HepG2 (cell line): ENCODE data around the gene NRL. TPM values are rescaled to one million over a fixed set of nuclear protein-coding genes. Genes with fewer than 3 reads are reported as not detected.
A peak's percentile ranks its signal among the peaks of the same experiment; 100 is the strongest.

Experiments
- ATF7 ChIP-seq, 2 experiments: fragments of 450-650 bp in 1 of 2; sonication (generic) in 1 of 2; formaldehyde crosslinking in 1 of 2; IDR thresholded peaks; 2 replicates each; pipeline versions ENCODE4 v1.4.0 to v1.6.1; 2016 to 2020; ENCODE audit warnings: antibody characterized with exemption in 1 of 2, mild to moderate bottlenecking in 1 of 2, missing genetic modification reagents in 1 of 2
- HNF4A ChIP-seq: sonication (generic); formaldehyde crosslinking; IDR thresholded peaks from 2 replicates; pipeline ENCODE4 v1.4.0; 2020; ENCODE audit warnings: missing genetic modification reagents
- HOXA3 ChIP-seq: sonication (generic); formaldehyde crosslinking; IDR thresholded peaks from 2 replicates; pipeline ENCODE4 v1.5.0; 2020; ENCODE audit warnings: missing genetic modification reagents
- TRIM24 ChIP-seq: sonication (generic); formaldehyde crosslinking; IDR thresholded peaks from 2 replicates; pipeline ENCODE4 v1.8.0; 2022; ENCODE audit warnings: mild to moderate bottlenecking, missing genetic modification reagents
- ZNF687 ChIP-seq: sonication (generic); formaldehyde crosslinking; IDR thresholded peaks from 2 replicates; pipeline ENCODE4 v1.5.1; 2020; ENCODE audit warnings: mild to moderate bottlenecking, missing genetic modification reagents, moderate library complexity
- polyA plus RNA-seq, 8 experiments: library from polyadenylated mRNA; depleted of rRNA in 3 of 8; stranded (reverse) in 7 of 8; unstranded in 1 of 8; fragments of >200 nt; fragmentation: Illumina TruSeq in 4 of 8; extraction: Trizol in 4 of 8; gene quantifications; 2 replicates each; pipeline versions ENCODE4 v1.2.1 to v1.2.3, GENCODE V29; 2011 to 2016; ENCODE audit warnings: low read depth in 4 of 8, missing spikeins in 1 of 8, mixed read lengths in 1 of 8; ENCODE audit not compliant: insufficient read depth in 1 of 8
- total RNA-seq, 5 experiments: library from RNA; depleted of rRNA; stranded (reverse); fragments of >200 nt; fragmentation: Illumina TruSeq; extraction: Trizol; gene quantifications; 2 replicates each; pipeline ENCODE4 v1.2.3, GENCODE V29; 2016; ENCODE audit warnings: low read depth in 1 of 5
- TF ChIP-seq, protein P1 (sequence below): sonication (generic); formaldehyde crosslinking; IDR thresholded peaks from 2 replicates; pipeline ENCODE4 v1.4.0; 2020; ENCODE audit warnings: missing genetic modification reagents, borderline replicate concordance
- TF ChIP-seq, protein P2 (sequence below): sonication (generic); formaldehyde crosslinking; IDR thresholded peaks from 2 replicates; pipeline ENCODE4 v1.5.1; 2020; ENCODE audit warnings: mild to moderate bottlenecking, missing genetic modification reagents, borderline replicate concordance
- TF ChIP-seq, protein P3 (sequence below): IDR thresholded peaks from 2 replicates; pipeline ENCODE4 v1.6.1; 2012; ENCODE audit warnings: low read length, improper control_type of control experiment

Gene NRL
- total and polyA plus RNA-seq, 2 of the 13 experiments (the other 11 are each of a cell fraction or from before 2014, with no cell fraction given): 2.5 to 4.7 TPM

GRCh38 chr14:24060984-24061913, 53.5 kb downstream of the NRL start (continued):
- TF ChIP-seq ATF7 (IDR thresholded peaks at IDR 0.05) (no peak), ATF7 (CRISPR knock-in tag; IDR thresholded peaks at IDR 0.05) (0 out of 2 replicates have a peak, but pooled peaks have one; percentile 11), HNF4A (CRISPR knock-in tag) (peak; percentile 80), HOXA3 (CRISPR knock-in tag) (no peak; the same call in 1 of the 2 replicates), TRIM24 (CRISPR knock-in tag) (no peak), ZNF687 (CRISPR knock-in tag) (peak; percentile 61)
- TF ChIP-seq, protein P1, sequence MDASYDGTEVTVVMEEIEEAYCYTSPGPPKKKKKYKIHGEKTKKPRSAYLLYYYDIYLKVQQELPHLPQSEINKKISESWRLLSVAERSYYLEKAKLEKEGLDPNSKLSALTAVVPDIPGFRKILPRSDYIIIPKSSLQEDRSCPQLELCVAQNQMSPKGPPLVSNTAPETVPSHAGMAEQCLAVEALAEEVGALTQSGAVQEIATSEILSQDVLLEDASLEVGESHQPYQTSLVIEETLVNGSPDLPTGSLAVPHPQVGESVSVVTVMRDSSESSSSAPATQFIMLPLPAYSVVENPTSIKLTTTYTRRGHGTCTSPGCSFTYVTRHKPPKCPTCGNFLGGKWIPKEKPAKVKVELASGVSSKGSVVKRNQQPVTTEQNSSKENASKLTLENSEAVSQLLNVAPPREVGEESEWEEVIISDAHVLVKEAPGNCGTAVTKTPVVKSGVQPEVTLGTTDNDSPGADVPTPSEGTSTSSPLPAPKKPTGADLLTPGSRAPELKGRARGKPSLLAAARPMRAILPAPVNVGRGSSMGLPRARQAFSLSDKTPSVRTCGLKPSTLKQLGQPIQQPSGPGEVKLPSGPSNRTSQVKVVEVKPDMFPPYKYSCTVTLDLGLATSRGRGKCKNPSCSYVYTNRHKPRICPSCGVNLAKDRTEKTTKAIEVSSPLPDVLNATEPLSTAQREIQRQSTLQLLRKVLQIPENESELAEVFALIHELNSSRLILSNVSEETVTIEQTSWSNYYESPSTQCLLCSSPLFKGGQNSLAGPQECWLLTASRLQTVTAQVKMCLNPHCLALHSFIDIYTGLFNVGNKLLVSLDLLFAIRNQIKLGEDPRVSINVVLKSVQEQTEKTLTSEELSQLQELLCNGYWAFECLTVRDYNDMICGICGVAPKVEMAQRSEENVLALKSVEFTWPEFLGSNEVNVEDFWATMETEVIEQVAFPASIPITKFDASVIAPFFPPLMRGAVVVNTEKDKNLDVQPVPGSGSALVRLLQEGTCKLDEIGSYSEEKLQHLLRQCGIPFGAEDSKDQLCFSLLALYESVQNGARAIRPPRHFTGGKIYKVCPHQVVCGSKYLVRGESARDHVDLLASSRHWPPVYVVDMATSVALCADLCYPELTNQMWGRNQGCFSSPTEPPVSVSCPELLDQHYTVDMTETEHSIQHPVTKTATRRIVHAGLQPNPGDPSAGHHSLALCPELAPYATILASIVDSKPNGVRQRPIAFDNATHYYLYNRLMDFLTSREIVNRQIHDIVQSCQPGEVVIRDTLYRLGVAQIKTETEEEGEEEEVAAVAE (CRISPR knock-in tag): no peak
- TF ChIP-seq, protein P2, sequence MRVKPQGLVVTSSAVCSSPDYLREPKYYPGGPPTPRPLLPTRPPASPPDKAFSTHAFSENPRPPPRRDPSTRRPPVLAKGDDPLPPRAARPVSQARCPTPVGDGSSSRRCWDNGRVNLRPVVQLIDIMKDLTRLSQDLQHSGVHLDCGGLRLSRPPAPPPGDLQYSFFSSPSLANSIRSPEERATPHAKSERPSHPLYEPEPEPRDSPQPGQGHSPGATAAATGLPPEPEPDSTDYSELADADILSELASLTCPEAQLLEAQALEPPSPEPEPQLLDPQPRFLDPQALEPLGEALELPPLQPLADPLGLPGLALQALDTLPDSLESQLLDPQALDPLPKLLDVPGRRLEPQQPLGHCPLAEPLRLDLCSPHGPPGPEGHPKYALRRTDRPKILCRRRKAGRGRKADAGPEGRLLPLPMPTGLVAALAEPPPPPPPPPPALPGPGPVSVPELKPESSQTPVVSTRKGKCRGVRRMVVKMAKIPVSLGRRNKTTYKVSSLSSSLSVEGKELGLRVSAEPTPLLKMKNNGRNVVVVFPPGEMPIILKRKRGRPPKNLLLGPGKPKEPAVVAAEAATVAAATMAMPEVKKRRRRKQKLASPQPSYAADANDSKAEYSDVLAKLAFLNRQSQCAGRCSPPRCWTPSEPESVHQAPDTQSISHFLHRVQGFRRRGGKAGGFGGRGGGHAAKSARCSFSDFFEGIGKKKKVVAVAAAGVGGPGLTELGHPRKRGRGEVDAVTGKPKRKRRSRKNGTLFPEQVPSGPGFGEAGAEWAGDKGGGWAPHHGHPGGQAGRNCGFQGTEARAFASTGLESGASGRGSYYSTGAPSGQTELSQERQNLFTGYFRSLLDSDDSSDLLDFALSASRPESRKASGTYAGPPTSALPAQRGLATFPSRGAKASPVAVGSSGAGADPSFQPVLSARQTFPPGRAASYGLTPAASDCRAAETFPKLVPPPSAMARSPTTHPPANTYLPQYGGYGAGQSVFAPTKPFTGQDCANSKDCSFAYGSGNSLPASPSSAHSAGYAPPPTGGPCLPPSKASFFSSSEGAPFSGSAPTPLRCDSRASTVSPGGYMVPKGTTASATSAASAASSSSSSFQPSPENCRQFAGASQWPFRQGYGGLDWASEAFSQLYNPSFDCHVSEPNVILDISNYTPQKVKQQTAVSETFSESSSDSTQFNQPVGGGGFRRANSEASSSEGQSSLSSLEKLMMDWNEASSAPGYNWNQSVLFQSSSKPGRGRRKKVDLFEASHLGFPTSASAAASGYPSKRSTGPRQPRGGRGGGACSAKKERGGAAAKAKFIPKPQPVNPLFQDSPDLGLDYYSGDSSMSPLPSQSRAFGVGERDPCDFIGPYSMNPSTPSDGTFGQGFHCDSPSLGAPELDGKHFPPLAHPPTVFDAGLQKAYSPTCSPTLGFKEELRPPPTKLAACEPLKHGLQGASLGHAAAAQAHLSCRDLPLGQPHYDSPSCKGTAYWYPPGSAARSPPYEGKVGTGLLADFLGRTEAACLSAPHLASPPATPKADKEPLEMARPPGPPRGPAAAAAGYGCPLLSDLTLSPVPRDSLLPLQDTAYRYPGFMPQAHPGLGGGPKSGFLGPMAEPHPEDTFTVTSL (CRISPR knock-in tag): no peak
- TF ChIP-seq, protein P3, sequence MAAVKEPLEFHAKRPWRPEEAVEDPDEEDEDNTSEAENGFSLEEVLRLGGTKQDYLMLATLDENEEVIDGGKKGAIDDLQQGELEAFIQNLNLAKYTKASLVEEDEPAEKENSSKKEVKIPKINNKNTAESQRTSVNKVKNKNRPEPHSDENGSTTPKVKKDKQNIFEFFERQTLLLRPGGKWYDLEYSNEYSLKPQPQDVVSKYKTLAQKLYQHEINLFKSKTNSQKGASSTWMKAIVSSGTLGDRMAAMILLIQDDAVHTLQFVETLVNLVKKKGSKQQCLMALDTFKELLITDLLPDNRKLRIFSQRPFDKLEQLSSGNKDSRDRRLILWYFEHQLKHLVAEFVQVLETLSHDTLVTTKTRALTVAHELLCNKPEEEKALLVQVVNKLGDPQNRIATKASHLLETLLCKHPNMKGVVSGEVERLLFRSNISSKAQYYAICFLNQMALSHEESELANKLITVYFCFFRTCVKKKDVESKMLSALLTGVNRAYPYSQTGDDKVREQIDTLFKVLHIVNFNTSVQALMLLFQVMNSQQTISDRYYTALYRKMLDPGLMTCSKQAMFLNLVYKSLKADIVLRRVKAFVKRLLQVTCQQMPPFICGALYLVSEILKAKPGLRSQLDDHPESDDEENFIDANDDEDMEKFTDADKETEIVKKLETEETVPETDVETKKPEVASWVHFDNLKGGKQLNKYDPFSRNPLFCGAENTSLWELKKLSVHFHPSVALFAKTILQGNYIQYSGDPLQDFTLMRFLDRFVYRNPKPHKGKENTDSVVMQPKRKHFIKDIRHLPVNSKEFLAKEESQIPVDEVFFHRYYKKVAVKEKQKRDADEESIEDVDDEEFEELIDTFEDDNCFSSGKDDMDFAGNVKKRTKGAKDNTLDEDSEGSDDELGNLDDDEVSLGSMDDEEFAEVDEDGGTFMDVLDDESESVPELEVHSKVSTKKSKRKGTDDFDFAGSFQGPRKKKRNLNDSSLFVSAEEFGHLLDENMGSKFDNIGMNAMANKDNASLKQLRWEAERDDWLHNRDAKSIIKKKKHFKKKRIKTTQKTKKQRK: no peak
